PC-9 (cell line): ENCODE results near the gene ZBTB34.

ENCODE experiments used
- EZH2 ChIP-seq: fragments of 200-600 bp; sonication (generic); IDR thresholded peaks from 2 replicates; pipeline ENCODE4 v1.8.0; 2017; ENCODE audit warnings: antibody characterized with exemption, low read depth
- TF ChIP-seq, protein P1 (sequence below): fragments of 200-600 bp; sonication (generic); conservative IDR thresholded peaks from 2 replicates; pipeline ENCODE4 v1.6.1; 2017; ENCODE audit warnings: mixed run types, antibody characterized with exemption, mild to moderate bottlenecking, moderate library complexity

GRCh38 chr9:126869368-126869767 is 8.9 kb downstream of the ZBTB34 start:
- TF ChIP-seq EZH2: no peak
- TF ChIP-seq, protein P1, sequence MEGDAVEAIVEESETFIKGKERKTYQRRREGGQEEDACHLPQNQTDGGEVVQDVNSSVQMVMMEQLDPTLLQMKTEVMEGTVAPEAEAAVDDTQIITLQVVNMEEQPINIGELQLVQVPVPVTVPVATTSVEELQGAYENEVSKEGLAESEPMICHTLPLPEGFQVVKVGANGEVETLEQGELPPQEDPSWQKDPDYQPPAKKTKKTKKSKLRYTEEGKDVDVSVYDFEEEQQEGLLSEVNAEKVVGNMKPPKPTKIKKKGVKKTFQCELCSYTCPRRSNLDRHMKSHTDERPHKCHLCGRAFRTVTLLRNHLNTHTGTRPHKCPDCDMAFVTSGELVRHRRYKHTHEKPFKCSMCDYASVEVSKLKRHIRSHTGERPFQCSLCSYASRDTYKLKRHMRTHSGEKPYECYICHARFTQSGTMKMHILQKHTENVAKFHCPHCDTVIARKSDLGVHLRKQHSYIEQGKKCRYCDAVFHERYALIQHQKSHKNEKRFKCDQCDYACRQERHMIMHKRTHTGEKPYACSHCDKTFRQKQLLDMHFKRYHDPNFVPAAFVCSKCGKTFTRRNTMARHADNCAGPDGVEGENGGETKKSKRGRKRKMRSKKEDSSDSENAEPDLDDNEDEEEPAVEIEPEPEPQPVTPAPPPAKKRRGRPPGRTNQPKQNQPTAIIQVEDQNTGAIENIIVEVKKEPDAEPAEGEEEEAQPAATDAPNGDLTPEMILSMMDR: no peak
